Measurements from ENCODE around the gene COLGALT1. TPM values are rescaled to one million over a fixed set of nuclear protein-coding genes. Genes with fewer than 3 reads are reported as not detected.

Gene COLGALT1
- total RNA-seq, 2 experiments from 2014 or later, result 49.6 to 68.6 TPM

DNA sequence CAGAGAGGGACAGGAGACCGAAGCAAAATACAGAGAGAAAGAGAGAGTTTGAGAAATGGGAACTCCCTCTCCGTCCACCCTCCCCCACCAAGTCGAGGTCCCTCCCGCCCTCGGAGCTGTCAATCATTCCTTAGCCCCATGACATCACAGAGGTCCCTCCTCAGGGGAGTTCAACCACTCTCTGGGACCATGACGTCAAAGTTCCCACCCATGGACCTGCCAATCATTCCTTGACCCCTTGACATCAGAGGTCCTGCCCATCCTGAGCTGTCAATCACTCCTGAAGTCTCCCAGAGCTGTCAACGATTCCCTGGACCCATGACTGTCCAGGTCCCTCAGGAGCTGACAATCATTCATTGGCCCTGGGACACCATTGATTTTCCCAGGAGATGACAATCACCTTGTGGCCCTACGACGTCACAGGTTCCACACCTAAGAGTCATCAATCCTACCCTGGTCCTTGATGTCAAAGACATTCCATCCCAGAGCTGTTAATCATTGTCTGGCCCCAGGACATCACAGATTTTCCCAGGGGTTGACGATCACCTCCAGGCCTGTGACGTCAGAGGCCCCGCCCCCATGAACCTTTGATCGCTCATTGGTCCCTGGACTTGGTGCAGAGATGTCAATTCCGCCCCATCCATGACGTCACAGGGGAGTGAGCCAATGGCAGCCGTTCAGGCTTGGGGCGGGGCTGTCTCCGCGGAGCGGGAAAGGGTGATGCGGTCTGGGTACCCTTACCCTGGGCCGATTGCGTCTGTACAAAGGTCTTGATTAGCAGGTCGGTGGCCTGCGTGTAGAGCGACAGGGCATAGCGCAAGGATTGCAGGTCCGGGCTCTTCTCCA, 61.7 kb downstream of the COLGALT1 start:
- BruUV-seq (replicated peaks), result no TSS peak
- H3K9me3 ChIP-seq (ENCODE audit: low read length), result no peaks in the 10 kb centered on the region
- CTCF ChIA-PET (ENCODE audit: unreplicated experiment), result no interaction called here
- no peaks in the 10 kb centered on the region for H3K9me2 ChIP-seq (ENCODE audit: insufficient read depth, low read length)
- H3K4me3 ChIP-seq (ENCODE audit: low read depth, low read length, poor library complexity, severe bottlenecking), result no peak overlapping the region
- DNase-seq (ENCODE audit: low spot score), result peak; percentile 22
- H4K20me1 ChIP-seq (ENCODE audit: insufficient read depth, low read length), result no peaks in the 10 kb centered on the region
- peaks cover 10% of the 10 kb centered on the region for H3K4me1 ChIP-seq (ENCODE audit: insufficient read depth, low read length, poor library complexity, severe bottlenecking)
- no peak overlapping the region for H3K4me2 ChIP-seq (ENCODE audit: low read length)
- no peaks in the 10 kb centered on the region for H3K36me3 ChIP-seq (ENCODE audit: insufficient read depth, low read length)
- POLR2A ChIA-PET, result interaction anchor here (1.4 kb wide), 1 partner anchor 11 kb away, joined by 4 read pairs; no protein-coding TSS in a partner anchor
- intact Hi-C loops (cut with micrococcal nuclease; ENCODE audit: unreplicated experiment), result no loop called here
- TF ChIP-seq, protein P1, sequence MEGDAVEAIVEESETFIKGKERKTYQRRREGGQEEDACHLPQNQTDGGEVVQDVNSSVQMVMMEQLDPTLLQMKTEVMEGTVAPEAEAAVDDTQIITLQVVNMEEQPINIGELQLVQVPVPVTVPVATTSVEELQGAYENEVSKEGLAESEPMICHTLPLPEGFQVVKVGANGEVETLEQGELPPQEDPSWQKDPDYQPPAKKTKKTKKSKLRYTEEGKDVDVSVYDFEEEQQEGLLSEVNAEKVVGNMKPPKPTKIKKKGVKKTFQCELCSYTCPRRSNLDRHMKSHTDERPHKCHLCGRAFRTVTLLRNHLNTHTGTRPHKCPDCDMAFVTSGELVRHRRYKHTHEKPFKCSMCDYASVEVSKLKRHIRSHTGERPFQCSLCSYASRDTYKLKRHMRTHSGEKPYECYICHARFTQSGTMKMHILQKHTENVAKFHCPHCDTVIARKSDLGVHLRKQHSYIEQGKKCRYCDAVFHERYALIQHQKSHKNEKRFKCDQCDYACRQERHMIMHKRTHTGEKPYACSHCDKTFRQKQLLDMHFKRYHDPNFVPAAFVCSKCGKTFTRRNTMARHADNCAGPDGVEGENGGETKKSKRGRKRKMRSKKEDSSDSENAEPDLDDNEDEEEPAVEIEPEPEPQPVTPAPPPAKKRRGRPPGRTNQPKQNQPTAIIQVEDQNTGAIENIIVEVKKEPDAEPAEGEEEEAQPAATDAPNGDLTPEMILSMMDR (conservative IDR thresholded peaks at IDR 0.05; ENCODE audit: low read length), result no peak
- TF ChIP-seq EZH2phosphoT487 (IDR thresholded peaks at IDR 0.05; ENCODE audit: borderline replicate concordance, low read depth, low read length), result no peak
- no peaks in the 10 kb centered on the region for H3K79me2 ChIP-seq (ENCODE audit: insufficient read depth, low read depth, low read length)
- H2AFZ ChIP-seq (ENCODE audit: low read length), result no peak overlapping the region
- H3K27ac ChIP-seq (ENCODE audit: low read depth, low read length, poor library complexity, severe bottlenecking), result no peak overlapping the region

DNA sequence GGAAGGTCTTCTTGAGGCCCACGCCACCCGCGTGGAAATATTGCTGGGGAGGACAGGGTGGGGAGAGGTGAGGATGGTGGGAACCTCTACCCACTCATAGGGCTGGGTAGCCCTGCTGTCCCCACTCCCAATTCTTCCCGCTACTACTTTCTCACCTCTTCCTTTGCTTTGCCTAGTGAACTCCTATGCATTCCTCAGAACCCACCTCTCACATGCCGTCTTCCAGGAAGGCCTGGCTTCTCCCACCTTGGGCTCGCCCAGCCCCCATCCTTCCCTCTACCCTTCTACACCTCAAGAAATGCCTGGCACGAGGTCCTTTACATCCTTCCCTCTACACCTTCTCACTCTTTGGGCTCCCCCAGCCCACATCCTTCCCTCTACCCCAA, 62.4 kb downstream of the COLGALT1 start:
- ChIA-PET CTCF (ENCODE audit: unreplicated experiment) (no interaction called here), POLR2A (interaction anchor here (1.4 kb wide), 1 partner anchor 11 kb away, joined by 4 read pairs; no protein-coding TSS in a partner anchor)
- Histone ChIP-seq H3K9me3 (ENCODE audit: low read length) (no peaks in the 10 kb centered on the region), H3K79me2 (ENCODE audit: insufficient read depth, low read depth, low read length) (no peaks in the 10 kb centered on the region), H3K4me3 (ENCODE audit: low read depth, low read length, poor library complexity, severe bottlenecking) (no peak overlapping the region), H3K4me2 (ENCODE audit: low read length) (no peak overlapping the region), H4K20me1 (ENCODE audit: insufficient read depth, low read length) (no peaks in the 10 kb centered on the region), H3K36me3 (ENCODE audit: insufficient read depth, low read length) (no peaks in the 10 kb centered on the region), H3K27ac (ENCODE audit: low read depth, low read length, poor library complexity, severe bottlenecking) (no peak overlapping the region), H3K4me1 (ENCODE audit: insufficient read depth, low read length, poor library complexity, severe bottlenecking) (peaks cover 13% of the 10 kb centered on the region), H2AFZ (ENCODE audit: low read length) (no peak overlapping the region), H3K9me2 (ENCODE audit: insufficient read depth, low read length) (no peaks in the 10 kb centered on the region)
- TF ChIP-seq, protein P1 (conservative IDR thresholded peaks at IDR 0.05; ENCODE audit: low read length), result no peak
- no peak for TF ChIP-seq EZH2phosphoT487 (IDR thresholded peaks at IDR 0.05; ENCODE audit: borderline replicate concordance, low read depth, low read length)
- intact Hi-C loops (cut with micrococcal nuclease; ENCODE audit: unreplicated experiment), result no loop called here
- no TSS peak for BruUV-seq (replicated peaks)
- DNase-seq (ENCODE audit: low spot score), result no peak

Measured in OCI-LY7 (cell line).